T1000 (cell line): Measurements from ENCODE around the gene SEC23B.
"Not testable (repeated sequence)": the region's sequence is repeated elsewhere in the genome, so short reads cannot be mapped to it uniquely, and the experiment has no call there.

Experiments
- DNase-seq: peaks from one replicate; lab custom pipeline; 2025; ENCODE audit warnings: mixed read lengths; lab: John Stamatoyannopoulos, UW

The SEC23B gene

GRCh38 chr20:18507218-18508191, at the start of gene SEC23B:
Gene SEC23B, plus strand, starts transcription at chr20:18507940. Its CDS starts 2,896 bp downstream, at chr20:18510836.
- peak; percentile 85 for DNase-seq

- DNase-seq = no peak
Observed at GRCh38 chr20:18465536-18466200, 42.1 kb upstream of the SEC23B start.

- no peak for DNase-seq
Observed at GRCh38 chr20:18466574-18466893, 41.2 kb upstream of the SEC23B start.

- DNase-seq = peak; percentile 94
Observed at GRCh38 chr20:18466894-18467730, 40.6 kb upstream of the SEC23B start, which contains the start of the genes DZANK1 and POLR3F. Gene DZANK1, minus strand, starts transcription at chr20:18467030. Its CDS starts 1,672 bp downstream, at chr20:18465358. Gene POLR3F, plus strand, starts transcription at chr20:18467390. Its CDS starts 117 bp downstream, at chr20:18467507.

- DNase-seq = no peak
Observed at GRCh38 chr20:18477218-18477617, 30.5 kb upstream of the SEC23B start.

GRCh38 chr20:18477821-18478220, 29.9 kb upstream of the SEC23B start:
- DNase-seq = no peak

- no peak for DNase-seq
Observed at GRCh38 chr20:18481596-18481995, 26.1 kb upstream of the SEC23B start.

GRCh38 chr20:18488301-18488700, 19.4 kb upstream of the SEC23B start:
- no peak for DNase-seq

GRCh38 chr20:18496042-18496441, 11.7 kb upstream of the SEC23B start:
- DNase-seq = no peak

- peak; percentile 66 for DNase-seq
Observed at GRCh38 chr20:18496740-18497592, 10.8 kb upstream of the SEC23B start, which contains the start of gene RBBP9. Gene RBBP9, minus strand, starts transcription at chr20:18497225. Its CDS starts 58 bp downstream, at chr20:18497167.

- no peak for DNase-seq
Observed at GRCh38 chr20:18497603-18498002, 10.1 kb upstream of the SEC23B start.

- DNase-seq = not testable (repeated sequence)
Observed at GRCh38 chr20:18501672-18502071, 6.1 kb upstream of the SEC23B start.

- DNase-seq = no peak
Observed at GRCh38 chr20:18504479-18505060, 3.2 kb upstream of the SEC23B start.

- DNase-seq = no peak
Observed at GRCh38 chr20:18506744-18507143, 996 bp upstream of the SEC23B start.

- no peak for DNase-seq
Observed at GRCh38 chr20:18511571-18511970, 3.8 kb downstream of the SEC23B start.

GRCh38 chr20:18513208-18513607, 5.5 kb downstream of the SEC23B start:
- DNase-seq = no peak

GRCh38 chr20:18514127-18514526, 6.4 kb downstream of the SEC23B start:
- no peak for DNase-seq

- DNase-seq = no peak
Observed at GRCh38 chr20:18515973-18516372, 8.2 kb downstream of the SEC23B start.

- DNase-seq = not testable (repeated sequence)
Observed at GRCh38 chr20:18522066-18522465, 14.3 kb downstream of the SEC23B start.

- no peak for DNase-seq
Observed at GRCh38 chr20:18523066-18523465, 15.3 kb downstream of the SEC23B start.

GRCh38 chr20:18524646-18525045, 16.9 kb downstream of the SEC23B start:
- peak; percentile 25 for DNase-seq
